Endodermal cell (in vitro differentiated cells): ENCODE data around the gene ADGRG4. TPM values are rescaled to one million over a fixed set of nuclear protein-coding genes. Genes with fewer than 3 reads are reported as not detected.

ENCODE experiments used
- DNase-seq: peaks from one replicate; pipeline ENCODE4 v3.0.0-alpha.2; 2017
- H3K27ac ChIP-seq: 2 replicates; pipeline ENCODE4 v1.5.1; 2013; ENCODE audit warnings: mild to moderate bottlenecking, low read depth, low read length, moderate library complexity
- H3K27me3 ChIP-seq: 2 replicates; pipeline ENCODE4 v1.6.1; 2013; ENCODE audit warnings: mild to moderate bottlenecking, low read length, moderate library complexity; ENCODE audit not compliant: insufficient read depth, control insufficient read depth, poor library complexity, severe bottlenecking
- H3K36me3 ChIP-seq: 2 replicates; pipeline ENCODE4 v1.7.0; 2013; ENCODE audit warnings: mild to moderate bottlenecking, low read length, moderate library complexity; ENCODE audit not compliant: control insufficient read depth, insufficient read depth
- H3K4me1 ChIP-seq: one replicate; pipeline ENCODE4 v1.7.0; 2013; ENCODE audit warnings: low read length; ENCODE audit not compliant: control insufficient read depth, insufficient read depth
- H3K4me3 ChIP-seq: 2 replicates; pipeline ENCODE4 v1.5.1; 2013; ENCODE audit warnings: mild to moderate bottlenecking, low read length, moderate library complexity
- H3K9ac ChIP-seq: 2 replicates; pipeline ENCODE4 v1.6.1; 2013; ENCODE audit warnings: mild to moderate bottlenecking, low read length, moderate library complexity; ENCODE audit not compliant: poor library complexity, severe bottlenecking; ENCODE audit errors: extremely low read depth
- H3K9me3 ChIP-seq: 2 replicates; pipeline ENCODE4 v1.6.1; 2013; ENCODE audit warnings: mild to moderate bottlenecking, low read length, moderate library complexity; ENCODE audit not compliant: control insufficient read depth
- H3K27ac Mint-ChIP-seq: 2 replicates; pipeline ENCODE4 v1.8.0; 2020; ENCODE audit warnings: mixed read lengths
- H3K27me3 Mint-ChIP-seq: 2 replicates; pipeline ENCODE4 v1.8.0; 2021; ENCODE audit warnings: mild to moderate bottlenecking, mixed read lengths; ENCODE audit not compliant: insufficient read depth
- H3K36me3 Mint-ChIP-seq: 2 replicates; pipeline ENCODE4 v1.8.0; 2020; ENCODE audit warnings: low read depth, mixed read lengths
- H3K4me1 Mint-ChIP-seq: 2 replicates; pipeline ENCODE4 v1.8.0; 2020; ENCODE audit warnings: mixed read lengths
- H3K4me3 Mint-ChIP-seq: 2 replicates; pipeline ENCODE4 v1.8.0; 2020; ENCODE audit warnings: mild to moderate bottlenecking, moderate library complexity, mixed read lengths
- H3K9me3 Mint-ChIP-seq: 2 replicates; pipeline ENCODE4 v1.8.0; 2020; ENCODE audit warnings: mild to moderate bottlenecking, mixed read lengths
- CTCF ChIP-seq: fragments of 200-600 bp; sonication (generic); conservative IDR thresholded peaks from 2 replicates; pipeline ENCODE4 v1.5.0; 2021; ENCODE audit warnings: antibody characterized with exemption, mild to moderate bottlenecking
- WGBS, 2 experiments: methylation state at CpG; one replicate each; pipeline versions ENCODE4 v1.1.5 to v1.1.7; 2013; ENCODE audit warnings: missing lambda C conversion rate in 2 of 2, mixed read lengths in 1 of 2; ENCODE audit not compliant: insufficient coverage in 1 of 2, insufficient read length in 1 of 2; 5-methylcytosine and 5-hydroxymethylcytosine counted together
- total RNA-seq, 2 donors: library from RNA; stranded (reverse); fragmentation: NEBNext Ultra II Directional in 1 of 2; extraction: Animal tissue kit (Norgen Biotek cat#: 25700) in 1 of 2; gene quantifications; 2 replicates in 1 of 2; 3 replicates in 1 of 2; pipeline ENCODE4 v1.2.1, GENCODE V29; 2021

Gene ADGRG4
- total RNA-seq, 2 donors from 2014 or later: not detected

- no peak for DNase-seq
- H3K36me3 Mint-ChIP-seq: no peaks in the 10 kb centered on the region
- H3K27ac ChIP-seq: no peak overlapping the region
- H3K4me1 ChIP-seq: no peaks in the 10 kb centered on the region
- TF ChIP-seq CTCF: no peak
- WGBS, 2 experiments: no CpG with 5 or more reads among the region's 1 CpG
- no peaks in the 10 kb centered on the region for H3K27me3 ChIP-seq
- no peak overlapping the region for H3K4me3 ChIP-seq
- no peaks in the 10 kb centered on the region for H3K4me1 Mint-ChIP-seq
- no peaks in the 10 kb centered on the region for H3K36me3 ChIP-seq
- H3K9me3 Mint-ChIP-seq: peaks cover 36% of the 10 kb centered on the region
- no peak overlapping the region for H3K4me3 Mint-ChIP-seq
- H3K27me3 Mint-ChIP-seq: peaks cover 9% of the 10 kb centered on the region
- no peak overlapping the region for H3K27ac Mint-ChIP-seq
- H3K9ac ChIP-seq: no peak overlapping the region
- no peaks in the 10 kb centered on the region for H3K9me3 ChIP-seq
Observed at GRCh38 chrX:136339702-136340101, 38.9 kb downstream of the ADGRG4 start.

DNA sequence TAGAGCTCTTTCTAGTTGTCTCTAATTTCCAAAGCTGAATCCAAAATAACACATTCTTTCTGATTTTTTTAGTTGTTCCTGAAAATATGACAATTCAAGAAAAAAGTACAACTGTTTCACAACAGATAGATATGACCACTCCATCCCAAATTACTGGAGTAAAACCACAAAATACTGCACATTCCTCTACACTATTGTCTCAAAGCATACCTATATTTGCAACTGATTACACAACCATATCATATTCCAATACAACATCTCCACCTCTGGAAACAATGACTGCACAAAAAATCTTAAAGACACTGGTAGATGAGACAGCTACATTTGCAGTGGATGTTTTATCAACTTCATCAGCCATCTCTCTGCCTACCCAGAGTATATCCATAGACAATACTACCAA is 43.6 kb downstream of the ADGRG4 start:
- DNase-seq: no peak
- peaks cover 27% of the 10 kb centered on the region for H3K9me3 Mint-ChIP-seq
- H3K4me3 ChIP-seq: no peak overlapping the region
- no peaks in the 10 kb centered on the region for H3K36me3 ChIP-seq
- no peaks in the 10 kb centered on the region for H3K9me3 ChIP-seq
- no peaks in the 10 kb centered on the region for H3K36me3 Mint-ChIP-seq
- H3K27me3 ChIP-seq: no peaks in the 10 kb centered on the region
- peaks cover 12% of the 10 kb centered on the region for H3K27me3 Mint-ChIP-seq
- no peak for TF ChIP-seq CTCF
- no peak overlapping the region for H3K4me3 Mint-ChIP-seq
- H3K27ac Mint-ChIP-seq: no peak overlapping the region
- no peaks in the 10 kb centered on the region for H3K4me1 Mint-ChIP-seq
- H3K4me1 ChIP-seq: no peaks in the 10 kb centered on the region
- no peak overlapping the region for H3K27ac ChIP-seq
- no peak overlapping the region for H3K9ac ChIP-seq

DNA sequence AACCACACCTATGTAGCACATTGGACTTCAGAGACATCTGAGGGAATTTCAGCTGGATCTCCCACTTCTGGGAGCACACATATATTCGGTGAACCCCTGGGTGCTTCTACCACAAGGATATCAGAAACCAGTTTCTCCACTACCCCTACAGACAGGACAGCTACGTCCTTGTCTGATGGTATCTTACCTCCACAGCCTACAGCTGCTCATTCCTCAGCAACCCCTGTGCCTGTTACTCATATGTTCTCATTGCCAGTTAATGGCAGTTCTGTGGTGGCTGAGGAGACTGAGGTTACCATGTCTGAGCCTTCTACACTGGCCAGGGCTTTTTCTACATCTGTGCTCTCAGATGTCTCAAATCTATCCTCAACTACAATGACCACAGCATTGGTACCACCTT is 45.7 kb downstream of the ADGRG4 start:
- Mint-ChIP-seq H3K27me3 (peaks cover 9% of the 10 kb centered on the region), H3K36me3 (no peaks in the 10 kb centered on the region), H3K27ac (no peak overlapping the region)

More for the DNA sequence above, 45.7 kb downstream of the ADGRG4 start:
- no peak for DNase-seq
- Histone ChIP-seq H3K27me3 (no peaks in the 10 kb centered on the region), H3K9me3 (no peaks in the 10 kb centered on the region), H3K4me1 (no peaks in the 10 kb centered on the region), H3K36me3 (no peaks in the 10 kb centered on the region), H3K4me3 (no peak overlapping the region), H3K9ac (no peak overlapping the region), H3K27ac (no peak overlapping the region)
- 85% methylated on average over 2 of the region's 2 CpGs; no CpG with 5 or more reads in 1 of the 2 experiments for WGBS, 2 experiments
- TF ChIP-seq CTCF: no peak
- H3K9me3 Mint-ChIP-seq: peaks cover 19% of the 10 kb centered on the region
- no peaks in the 10 kb centered on the region for H3K4me1 Mint-ChIP-seq
- H3K4me3 Mint-ChIP-seq: no peak overlapping the region
